Left renal cortex interstitium (tissue), 4 donors: Measurements from ENCODE around the gene ARTN. TPM values are rescaled to one million over a fixed set of nuclear protein-coding genes. Genes with fewer than 3 reads are reported as not detected.

Source experiments
- DNase-seq, 4 donors: peaks; one replicate each; pipeline ENCODE4 v3.0.0-alpha.2; 2013; ENCODE audit warnings: low read depth in 4 of 4, low spot score in 2 of 4, missing footprints in 1 of 4
- polyA plus RNA-seq, 4 donors: library from polyadenylated mRNA; unstranded; fragments of 120-200 nt; gene quantifications; one replicate each; pipeline ENCODE4 v1.2.1, GENCODE V29; 2013; ENCODE audit not compliant: insufficient read length in 4 of 4

The ARTN gene
- polyA plus RNA-seq, 4 donors = 1.2 to 2.4 (median 1.9) TPM

- DNase-seq = no peak
Measured at GRCh38 chr1:43921022-43921421, 12.6 kb upstream of the ARTN start.

GRCh38 chr1:43924516-43924915, 9.1 kb upstream of the ARTN start:
- DNase-seq = no peak

- no peak for DNase-seq
Measured at GRCh38 chr1:43925846-43926245, 7.8 kb upstream of the ARTN start.

GRCh38 chr1:43930168-43930948, 3.2 kb upstream of the ARTN start:
- no peak for DNase-seq

GRCh38 chr1:43930949-43931275, 2.7 kb upstream of the ARTN start:
- no peak for DNase-seq

- DNase-seq = no peak
Measured at GRCh38 chr1:43931711-43932660, 1.6 kb upstream of the ARTN start.

GRCh38 chr1:43932786-43933385, 715 bp upstream of the ARTN start:
- DNase-seq = no peak

- peak in 1 of 4 donors; percentile 59 for DNase-seq
Measured at GRCh38 chr1:43934101-43934985, 742 bp downstream of the ARTN start.

- no peak for DNase-seq
Measured at GRCh38 chr1:43934986-43935324, 1.4 kb downstream of the ARTN start.

- no peak for DNase-seq
Measured at GRCh38 chr1:43935711-43936427, 2.3 kb downstream of the ARTN start.

- DNase-seq = no peak
Measured at GRCh38 chr1:43936431-43937151, 3.0 kb downstream of the ARTN start.

- no peak for DNase-seq
Measured at GRCh38 chr1:43937179-43937865, 3.7 kb downstream of the ARTN start.

- no peak for DNase-seq
Measured at GRCh38 chr1:43938383-43938782, 4.8 kb downstream of the ARTN start.

GRCh38 chr1:43938892-43939587, 5.4 kb downstream of the ARTN start:
- DNase-seq = no peak

- no peak for DNase-seq
Measured at GRCh38 chr1:43942411-43942810, 8.8 kb downstream of the ARTN start.

- DNase-seq = no peak
Measured at GRCh38 chr1:43944860-43945259, 11.3 kb downstream of the ARTN start.

GRCh38 chr1:43945674-43946235, 12.2 kb downstream of the ARTN start:
- no peak for DNase-seq
